GM23338 (cell line): ENCODE measurements around the gene CYP2W1. TPM values are rescaled to one million over a fixed set of nuclear protein-coding genes. Genes with fewer than 3 reads are reported as not detected.
A peak's percentile ranks its signal among the peaks of the same experiment; 100 is the strongest.

Experiments
- ATAC-seq: fragments of 200-7000 bp; cut with Tn5 transposase; 3 replicates; pipeline ENCODE4 v1.9.1; 2020
- DNase-seq: peaks from one replicate; pipeline ENCODE4 v3.0.0-alpha.2; 2015; ENCODE audit warnings: low spot score
- H2AFZ ChIP-seq: fragments of 200-600 bp; sonication (generic); 2 replicates; pipeline ENCODE4 v1.8.0; 2016; ENCODE audit warnings: antibody characterized with exemption, mild to moderate bottlenecking, moderate library complexity
- H3F3A ChIP-seq: fragments of 200-600 bp; sonication (generic); replicated peaks from 2 replicates; pipeline ENCODE4 v1.8.0; 2017; ENCODE audit warnings: antibody characterized with exemption, mixed run types, low read depth
- H3K27ac ChIP-seq: fragments of 200-600 bp; sonication (generic); 2 replicates; pipeline ENCODE4 v1.6.1; 2016; ENCODE audit warnings: low read depth
- H3K27me3 ChIP-seq: fragments of 200-600 bp; sonication (generic); 2 replicates; pipeline ENCODE4 v1.8.0; 2016; ENCODE audit warnings: mild to moderate bottlenecking, mixed run types, moderate library complexity; ENCODE audit not compliant: insufficient read depth
- H3K36me3 ChIP-seq: fragments of 200-600 bp; sonication (generic); 2 replicates; pipeline ENCODE4 v1.8.0; 2016; ENCODE audit warnings: mild to moderate bottlenecking; ENCODE audit not compliant: insufficient read depth
- H3K4me1 ChIP-seq: fragments of 200-600 bp; sonication (generic); 2 replicates; pipeline ENCODE4 v1.8.0; 2016; ENCODE audit warnings: mild to moderate bottlenecking, moderate library complexity; ENCODE audit not compliant: insufficient read depth
- H3K4me2 ChIP-seq: fragments of 200-600 bp; sonication (generic); 2 replicates; pipeline ENCODE4 v1.7.1; 2017; ENCODE audit warnings: mixed run types
- H3K4me3 ChIP-seq: fragments of 200-600 bp; sonication (generic); 2 replicates; pipeline ENCODE4 v1.6.1; 2016; ENCODE audit warnings: mixed run types
- H3K79me2 ChIP-seq: fragments of 200-600 bp; sonication (generic); replicated peaks from 2 replicates; pipeline ENCODE4 v1.8.0; 2017; ENCODE audit warnings: mild to moderate bottlenecking; ENCODE audit not compliant: insufficient read depth
- H3K9me2 ChIP-seq: fragments of 200-600 bp; sonication (generic); 2 replicates; pipeline ENCODE4 v1.8.0; 2017; ENCODE audit not compliant: insufficient read depth
- H4K20me1 ChIP-seq: fragments of 200-600 bp; sonication (generic); replicated peaks from 2 replicates; pipeline ENCODE4 v1.8.0; 2017; ENCODE audit warnings: mild to moderate bottlenecking; ENCODE audit not compliant: insufficient read depth
- H3K27ac Mint-ChIP-seq: 2 replicates; pipeline ENCODE4 v1.8.0; 2020; ENCODE audit warnings: inconsistent platforms, mild to moderate bottlenecking, moderate library complexity, mixed read lengths
- H3K27me3 Mint-ChIP-seq: 3 replicates; pipeline ENCODE4 v1.8.0; 2022; ENCODE audit warnings: low read depth, mild to moderate bottlenecking, moderate library complexity, mixed read lengths, inconsistent platforms; ENCODE audit not compliant: insufficient read depth, poor library complexity
- H3K36me3 Mint-ChIP-seq: 3 replicates; pipeline ENCODE4 v1.8.0; 2021; ENCODE audit warnings: low read depth, mild to moderate bottlenecking, inconsistent platforms, moderate library complexity, mixed read lengths
- H3K4me1 Mint-ChIP-seq: 3 replicates; pipeline ENCODE4 v1.8.0; 2020; ENCODE audit warnings: mild to moderate bottlenecking, inconsistent platforms, mixed read lengths
- H3K4me3 Mint-ChIP-seq: 3 replicates; pipeline ENCODE4 v1.8.0; 2021; ENCODE audit warnings: moderate library complexity, mild to moderate bottlenecking, inconsistent platforms, mixed read lengths
- H3K9me3 Mint-ChIP-seq: 3 replicates; pipeline ENCODE4 v1.8.0; 2020; ENCODE audit warnings: moderate library complexity, mild to moderate bottlenecking, inconsistent platforms, mixed read lengths
- CREB1 ChIP-seq: fragments of 250-450 bp; sonication (Bioruptor Pico); IDR thresholded peaks from 2 replicates; pipeline ENCODE4 v1.5.0; 2020; ENCODE audit warnings: low read depth, mild to moderate bottlenecking, moderate library complexity
- CTCF ChIP-seq, 2 experiments: fragments of 200-600 bp in 1 of 2; sonication (generic) in 1 of 2; conservative IDR thresholded peaks; 2 replicates each; pipeline versions ENCODE4 v1.5.1 to v1.6.1; 2016 to 2017; ENCODE audit warnings: antibody characterized with exemption in 2 of 2, low read depth in 2 of 2, mild to moderate bottlenecking in 2 of 2, moderate library complexity in 1 of 2
- ETS1 ChIP-seq: IDR thresholded peaks from 2 replicates; pipeline ENCODE4 v1.6.1; 2016; ENCODE audit warnings: antibody characterized with exemption
- EZH2 ChIP-seq: fragments of 200-600 bp; sonication (generic); IDR thresholded peaks from one replicate; pipeline ENCODE4 v1.8.0; 2017; ENCODE audit warnings: antibody characterized with exemption, mild to moderate bottlenecking, low read depth; ENCODE audit not compliant: unreplicated experiment
- EZH2phosphoT487 ChIP-seq: fragments of 200-600 bp; sonication (generic); IDR thresholded peaks from one replicate; pipeline ENCODE4 v1.8.1; 2018; ENCODE audit warnings: antibody characterized with exemption; ENCODE audit not compliant: unreplicated experiment
- JUNB ChIP-seq: IDR thresholded peaks from one replicate; pipeline ENCODE4 v1.6.1; 2016; ENCODE audit warnings: antibody characterized with exemption; ENCODE audit not compliant: unreplicated experiment
- NANOG ChIP-seq: IDR thresholded peaks from 2 replicates; pipeline ENCODE4 v1.6.1; 2016; ENCODE audit warnings: antibody characterized with exemption, borderline replicate concordance
- POLR2AphosphoS5 ChIP-seq: IDR thresholded peaks from 2 replicates; pipeline ENCODE4 v1.6.1; 2016; ENCODE audit warnings: antibody characterized with exemption, low read depth
- REST ChIP-seq: IDR thresholded peaks from one replicate; pipeline ENCODE4 v1.6.1; 2018; ENCODE audit warnings: antibody characterized with exemption; ENCODE audit not compliant: unreplicated experiment
- STAT1 ChIP-seq: IDR thresholded peaks from one replicate; pipeline ENCODE4 v1.6.1; 2016; ENCODE audit warnings: antibody characterized with exemption; ENCODE audit not compliant: unreplicated experiment
- ZNF114 ChIP-seq: fragments of 250-450 bp; sonication (Bioruptor Pico); IDR thresholded peaks from 2 replicates; pipeline ENCODE4 v1.5.0; 2020; ENCODE audit warnings: mild to moderate bottlenecking, moderate library complexity
- ZNF331 ChIP-seq: fragments of 250-450 bp; sonication (Bioruptor Pico); IDR thresholded peaks from 2 replicates; pipeline ENCODE4 v1.5.0; 2020; ENCODE audit warnings: low read depth, mild to moderate bottlenecking, moderate library complexity
- ZNF462 ChIP-seq: fragments of 250-450 bp; sonication (Bioruptor Pico); IDR thresholded peaks from 2 replicates; pipeline ENCODE4 v1.5.0; 2020; ENCODE audit warnings: mild to moderate bottlenecking, moderate library complexity
- polyA plus RNA-seq: library from polyadenylated mRNA; unstranded; fragments of >200 nt; fragmentation: Nextera tagmentation; extraction: Ambion mirVana; gene quantifications from 2 replicates; pipeline ENCODE4 v1.2.1, GENCODE V29; 2016
- total RNA-seq: library from RNA; depleted of rRNA; stranded (reverse); fragments of >200 nt; shearing (Covaris generic); gene quantifications from 2 replicates; pipeline ENCODE4 v1.2.3, GENCODE V29; 2014

Gene CYP2W1
- total and polyA plus RNA-seq, 2 experiments from 2014 or later: not detected

- Histone ChIP-seq H2AFZ (no peak overlapping the region), H3K36me3 (peaks cover 8% of the 10 kb centered on the region), H3K27ac (no peak overlapping the region), H3K27me3 (no peaks in the 10 kb centered on the region), H3K4me2 (no peak overlapping the region), H3K4me3 (no peak overlapping the region), H3F3A (0 out of 2 replicates have a peak, but pooled peaks cover 16% of the 10 kb centered on the region), H3K4me1 (no peaks in the 10 kb centered on the region), H3K9me2 (no peaks in the 10 kb centered on the region), H4K20me1 (peaks cover 12% of the 10 kb centered on the region), H3K79me2 (peaks cover 23% of the 10 kb centered on the region)
- Mint-ChIP-seq H3K9me3 (no peaks in the 10 kb centered on the region; the same call in 2 of the 3 replicates), H3K27me3 (peaks cover 12% of the 10 kb centered on the region), H3K4me3 (no peak overlapping the region), H3K27ac (0 out of 2 replicates have a peak overlapping the region, but pooled peaks have one; percentile 30), H3K4me1 (peaks cover 6% of the 10 kb centered on the region), H3K36me3 (peaks cover 43% of the 10 kb centered on the region)
- DNase-seq: no peak
- ATAC-seq: no peak
- no peak for TF ChIP-seq STAT1
- TF ChIP-seq ZNF462 (CRISPR knock-in tag): no peak
- no peak for TF ChIP-seq CREB1 (CRISPR knock-in tag)
- no peak for TF ChIP-seq ETS1
- TF ChIP-seq REST: no peak
- no peak for TF ChIP-seq CTCF (conservative IDR thresholded peaks at IDR 0.05; ENCODE audit: low read depth in 2 of 2)
- no peak for TF ChIP-seq ZNF331 (CRISPR knock-in tag)
- TF ChIP-seq NANOG: no peak
- TF ChIP-seq EZH2phosphoT487: no peak
- no peak for TF ChIP-seq JUNB
- TF ChIP-seq POLR2AphosphoS5: no peak
- TF ChIP-seq ZNF114 (CRISPR knock-in tag): no peak
- TF ChIP-seq EZH2: no peak
Observed at GRCh38 chr7:967361-968082, 15.5 kb upstream of the CYP2W1 start.
